Neural crest cell (in vitro differentiated cells): ENCODE measurements around the gene SGSH. TPM values are rescaled to one million over a fixed set of nuclear protein-coding genes. Genes with fewer than 3 reads are reported as not detected.

Experiments
- DNase-seq: peaks from one replicate; pipeline ENCODE4 v3.0.0; 2021; ENCODE audit warnings: low read depth, mixed read lengths, low spot score
- H3K27ac Mint-ChIP-seq: one replicate; pipeline ENCODE4 v1.8.0; 2021; ENCODE audit warnings: mild to moderate bottlenecking, mixed read lengths; ENCODE audit not compliant: unreplicated experiment
- H3K27me3 Mint-ChIP-seq: 2 replicates; pipeline ENCODE4 v1.8.0; 2021; ENCODE audit warnings: low read depth, mild to moderate bottlenecking, mixed read lengths
- H3K36me3 Mint-ChIP-seq: 2 replicates; pipeline ENCODE4 v1.8.0; 2021; ENCODE audit warnings: low read depth, mild to moderate bottlenecking, mixed read lengths
- H3K4me1 Mint-ChIP-seq: 2 replicates; pipeline ENCODE4 v1.8.0; 2021; ENCODE audit warnings: mixed read lengths
- H3K4me3 Mint-ChIP-seq: one replicate; pipeline ENCODE4 v1.8.0; 2021; ENCODE audit warnings: mild to moderate bottlenecking, mixed read lengths
- H3K9me3 Mint-ChIP-seq: 2 replicates; pipeline ENCODE4 v1.8.0; 2021; ENCODE audit warnings: mixed read lengths
- total RNA-seq: library from RNA; stranded (reverse); gene quantifications from 2 replicates; pipeline ENCODE4 v1.2.1, GENCODE V29; 2021
- TF ChIP-seq, protein P1 (sequence below): fragments of 200-600 bp; sonication (generic); conservative IDR thresholded peaks from 2 replicates; pipeline ENCODE4 v1.5.0; 2021; ENCODE audit warnings: antibody characterized with exemption, mild to moderate bottlenecking

The SGSH gene
- total RNA-seq, 1 donor from 2014 or later: 32.8 TPM

DNA sequence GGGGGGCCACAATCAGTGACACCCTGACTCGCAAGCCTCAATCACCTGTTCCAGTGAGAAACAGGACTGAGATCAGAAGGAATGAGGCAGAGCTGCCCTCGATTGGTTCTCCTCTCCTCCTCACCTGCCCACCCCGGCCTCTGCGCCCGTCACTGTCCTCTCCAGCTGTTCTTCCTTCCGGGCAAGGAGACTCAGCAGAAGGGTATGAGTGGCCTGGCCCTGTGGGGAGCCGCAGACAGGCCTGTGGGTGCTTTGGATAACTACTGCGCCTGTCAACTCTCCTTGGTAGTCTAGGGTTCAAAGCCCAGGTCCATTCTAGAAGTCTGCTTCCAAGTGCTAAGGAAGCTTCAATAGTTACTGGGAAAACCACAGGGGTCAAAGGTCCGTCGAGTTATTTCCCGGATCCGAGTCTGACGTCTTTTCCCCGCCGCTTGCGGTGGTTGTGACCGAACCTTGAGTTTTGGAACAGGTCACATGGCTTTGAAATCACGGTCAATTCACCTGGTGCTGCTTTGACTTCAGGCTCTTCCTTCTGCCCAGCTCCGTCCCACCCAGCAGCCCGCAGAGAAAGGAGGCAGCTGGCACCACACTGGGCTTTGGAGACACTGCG lies 42.0 kb downstream of the SGSH start:
- Mint-ChIP-seq H3K27me3 (no peaks in the 10 kb centered on the region), H3K27ac (no peak overlapping the region), H3K36me3 (no peaks in the 10 kb centered on the region), H3K4me1 (peaks cover under 1% of the 10 kb centered on the region), H3K4me3 (no peak overlapping the region), H3K9me3 (no peaks in the 10 kb centered on the region)
- TF ChIP-seq, protein P1, sequence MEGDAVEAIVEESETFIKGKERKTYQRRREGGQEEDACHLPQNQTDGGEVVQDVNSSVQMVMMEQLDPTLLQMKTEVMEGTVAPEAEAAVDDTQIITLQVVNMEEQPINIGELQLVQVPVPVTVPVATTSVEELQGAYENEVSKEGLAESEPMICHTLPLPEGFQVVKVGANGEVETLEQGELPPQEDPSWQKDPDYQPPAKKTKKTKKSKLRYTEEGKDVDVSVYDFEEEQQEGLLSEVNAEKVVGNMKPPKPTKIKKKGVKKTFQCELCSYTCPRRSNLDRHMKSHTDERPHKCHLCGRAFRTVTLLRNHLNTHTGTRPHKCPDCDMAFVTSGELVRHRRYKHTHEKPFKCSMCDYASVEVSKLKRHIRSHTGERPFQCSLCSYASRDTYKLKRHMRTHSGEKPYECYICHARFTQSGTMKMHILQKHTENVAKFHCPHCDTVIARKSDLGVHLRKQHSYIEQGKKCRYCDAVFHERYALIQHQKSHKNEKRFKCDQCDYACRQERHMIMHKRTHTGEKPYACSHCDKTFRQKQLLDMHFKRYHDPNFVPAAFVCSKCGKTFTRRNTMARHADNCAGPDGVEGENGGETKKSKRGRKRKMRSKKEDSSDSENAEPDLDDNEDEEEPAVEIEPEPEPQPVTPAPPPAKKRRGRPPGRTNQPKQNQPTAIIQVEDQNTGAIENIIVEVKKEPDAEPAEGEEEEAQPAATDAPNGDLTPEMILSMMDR: no peak
- no peak for DNase-seq

DNA sequence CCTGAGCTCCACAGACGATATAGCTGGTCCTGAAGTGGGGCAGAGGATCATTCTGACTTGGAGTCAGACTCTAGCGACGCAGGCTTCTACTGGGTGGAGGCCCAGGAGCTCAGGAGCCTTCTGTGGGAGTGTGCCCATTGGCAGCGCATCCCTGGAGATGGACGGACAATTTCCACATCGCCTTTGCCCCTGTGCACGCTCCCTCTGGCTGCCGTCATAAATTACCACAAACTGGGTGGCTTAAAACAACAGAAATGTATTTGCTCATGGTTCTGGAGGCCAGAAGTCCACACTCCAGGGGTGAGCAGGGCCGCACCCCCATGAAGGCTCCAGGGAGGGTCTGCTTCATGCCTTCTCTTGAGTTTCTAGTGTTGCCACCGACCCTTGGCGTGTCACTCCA lies 43.4 kb downstream of the SGSH start:
- Mint-ChIP-seq H3K27ac (no peak overlapping the region), H3K36me3 (no peaks in the 10 kb centered on the region), H3K27me3 (no peaks in the 10 kb centered on the region), H3K4me1 (no peaks in the 10 kb centered on the region), H3K9me3 (no peaks in the 10 kb centered on the region), H3K4me3 (no peak overlapping the region)
- TF ChIP-seq, protein P1: no peak
- DNase-seq: no peak

DNA sequence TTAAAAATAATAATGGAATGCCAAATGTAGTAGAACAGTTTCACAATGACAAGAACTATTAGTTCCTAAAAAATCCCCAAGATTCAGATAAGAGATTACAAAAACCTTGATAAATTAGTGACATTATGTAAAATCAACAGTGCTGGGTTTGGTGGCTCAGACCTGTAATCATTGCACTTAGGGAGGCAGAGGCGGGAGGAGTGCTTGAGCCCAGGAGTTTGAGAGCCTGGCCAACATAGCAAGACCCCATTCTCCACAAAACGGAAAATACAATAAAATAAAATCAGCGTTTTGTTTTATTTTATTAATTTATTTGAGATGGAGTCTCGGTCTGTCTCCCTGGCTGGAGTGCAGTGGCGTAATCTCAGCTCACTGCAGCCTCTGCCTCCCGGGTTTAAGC lies 46.2 kb downstream of the SGSH start:
- Mint-ChIP-seq H3K27ac (no peak overlapping the region), H3K27me3 (no peaks in the 10 kb centered on the region), H3K9me3 (no peaks in the 10 kb centered on the region), H3K36me3 (no peaks in the 10 kb centered on the region), H3K4me1 (peaks cover 10% of the 10 kb centered on the region), H3K4me3 (no peak overlapping the region)
- no peak for DNase-seq
- TF ChIP-seq, protein P1: no peak

DNA sequence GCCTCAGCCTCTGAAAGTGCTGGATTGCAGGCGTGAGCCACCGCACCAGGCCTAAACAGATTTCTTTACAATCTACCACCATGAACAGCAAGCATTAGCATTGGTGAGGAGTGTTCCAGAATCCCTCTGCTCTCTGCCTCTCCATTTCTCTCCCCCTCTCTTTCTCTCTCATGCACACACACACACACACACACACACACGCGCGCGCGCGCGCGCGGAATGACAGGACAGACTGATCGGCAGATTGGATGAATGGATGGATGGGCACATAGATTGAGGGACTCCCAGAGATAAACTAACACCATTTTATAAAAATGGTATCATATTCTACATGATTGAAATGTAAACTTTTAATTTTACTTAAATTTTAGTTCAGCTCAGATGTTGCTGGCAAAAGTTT lies 47.0 kb downstream of the SGSH start:
- Mint-ChIP-seq H3K36me3 (no peaks in the 10 kb centered on the region), H3K27me3 (no peaks in the 10 kb centered on the region), H3K27ac (no peak overlapping the region), H3K4me1 (peaks cover 10% of the 10 kb centered on the region), H3K9me3 (no peaks in the 10 kb centered on the region), H3K4me3 (no peak overlapping the region)
- TF ChIP-seq, protein P1: no peak
- no peak for DNase-seq

DNA sequence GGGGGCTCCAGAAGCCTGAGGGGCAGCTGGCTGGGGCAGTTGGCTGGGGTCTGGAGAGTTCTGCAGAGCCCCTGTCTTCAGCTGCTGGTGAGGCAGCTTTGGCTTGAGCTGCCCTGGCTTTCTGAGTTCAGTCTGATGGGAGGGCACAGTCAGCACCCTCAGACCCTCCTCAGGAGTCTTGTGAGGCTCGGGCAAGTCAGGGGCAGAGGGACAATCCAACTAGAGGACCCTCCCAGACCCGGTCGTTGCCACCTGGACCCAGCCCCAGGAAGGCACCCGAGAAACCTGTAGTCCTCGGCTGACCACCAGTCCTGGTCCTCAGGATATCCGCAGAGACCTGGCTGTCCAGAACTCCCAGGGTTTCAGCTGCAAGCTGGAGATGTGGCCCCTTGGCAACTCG lies 48.5 kb downstream of the SGSH start:
- no peaks in the 10 kb centered on the region for H3K36me3 Mint-ChIP-seq
- no peak overlapping the region for H3K27ac Mint-ChIP-seq
- H3K27me3 Mint-ChIP-seq: no peaks in the 10 kb centered on the region
- no peak for DNase-seq
- H3K9me3 Mint-ChIP-seq: no peaks in the 10 kb centered on the region
- H3K4me1 Mint-ChIP-seq: peaks cover 10% of the 10 kb centered on the region
- no peak overlapping the region for H3K4me3 Mint-ChIP-seq
- TF ChIP-seq, protein P1: no peak
